ENCODE results near the gene PPCS.

PPCS gene

DNA sequence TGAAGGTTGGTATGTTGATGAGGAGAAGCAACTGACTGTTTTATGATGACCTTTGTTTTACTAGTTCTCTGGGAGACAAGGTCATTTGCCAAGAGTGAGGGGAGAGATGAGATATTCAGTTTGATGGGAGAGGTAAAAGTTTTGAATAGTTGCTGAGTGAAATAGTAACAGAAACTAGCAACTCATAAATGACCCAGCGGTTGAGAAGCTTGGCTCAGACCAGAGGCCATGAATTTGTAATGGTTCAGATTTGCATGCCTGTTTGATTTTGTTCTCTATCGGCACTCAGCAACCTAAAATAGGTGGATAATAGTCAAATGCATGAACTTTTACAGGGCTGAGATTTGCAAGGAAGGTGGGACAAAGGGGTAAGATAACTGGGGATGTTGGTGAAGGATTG lies 13.4 kb downstream of the PPCS start:
- TF ChIP-seq RAD21 (IDR thresholded peaks at IDR 0.05; ENCODE audit: low read depth), result no peak
- no peak for TF ChIP-seq FOXM1 (IDR thresholded peaks at IDR 0.05; ENCODE audit: borderline replicate concordance, low read depth)

DNA sequence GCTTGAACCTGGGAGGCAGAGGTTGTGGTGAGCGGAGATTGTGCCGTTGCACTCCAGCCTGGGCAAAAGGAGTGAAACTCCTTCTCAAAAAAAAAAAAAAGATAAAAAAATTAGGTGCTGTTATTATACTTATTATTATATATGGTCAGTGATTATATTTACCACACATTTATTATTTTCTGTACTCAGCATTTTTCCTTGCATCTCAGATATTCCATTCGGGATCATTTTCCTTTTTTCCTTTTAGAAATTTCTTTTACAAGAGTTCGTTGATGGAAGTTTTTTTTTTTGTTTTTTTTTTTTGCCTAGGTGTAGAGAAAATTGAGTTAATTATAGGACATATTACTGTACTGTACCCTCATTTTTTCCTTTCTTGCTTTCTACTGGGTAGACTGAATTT lies 20.3 kb downstream of the PPCS start:
- TF ChIP-seq RAD21 (IDR thresholded peaks at IDR 0.05; ENCODE audit: low read depth) (no peak), TCF12 (IDR thresholded peaks at IDR 0.05; ENCODE audit: low read depth) (no peak), CREB1 (IDR thresholded peaks at IDR 0.05; ENCODE audit: low read depth) (no peak), USF1 (IDR thresholded peaks at IDR 0.05) (no peak), CEBPB (IDR thresholded peaks at IDR 0.05) (no peak), TAF1 (IDR thresholded peaks at IDR 0.05; ENCODE audit: low read depth) (no peak), FOXM1 (IDR thresholded peaks at IDR 0.05; ENCODE audit: borderline replicate concordance, low read depth) (no peak), TEAD4 (IDR thresholded peaks at IDR 0.05) (no peak), EGR1 (IDR thresholded peaks at IDR 0.05) (no peak), ZBTB7A (IDR thresholded peaks at IDR 0.05; ENCODE audit: low read depth) (no peak), YY1 (IDR thresholded peaks at IDR 0.05; ENCODE audit: low read depth) (no peak), NFIC (IDR thresholded peaks at IDR 0.05) (no peak), EP300 (IDR thresholded peaks at IDR 0.05; ENCODE audit: borderline replicate concordance) (no peak), MAX (IDR thresholded peaks at IDR 0.05) (no peak)
- TF ChIP-seq, protein P1, sequence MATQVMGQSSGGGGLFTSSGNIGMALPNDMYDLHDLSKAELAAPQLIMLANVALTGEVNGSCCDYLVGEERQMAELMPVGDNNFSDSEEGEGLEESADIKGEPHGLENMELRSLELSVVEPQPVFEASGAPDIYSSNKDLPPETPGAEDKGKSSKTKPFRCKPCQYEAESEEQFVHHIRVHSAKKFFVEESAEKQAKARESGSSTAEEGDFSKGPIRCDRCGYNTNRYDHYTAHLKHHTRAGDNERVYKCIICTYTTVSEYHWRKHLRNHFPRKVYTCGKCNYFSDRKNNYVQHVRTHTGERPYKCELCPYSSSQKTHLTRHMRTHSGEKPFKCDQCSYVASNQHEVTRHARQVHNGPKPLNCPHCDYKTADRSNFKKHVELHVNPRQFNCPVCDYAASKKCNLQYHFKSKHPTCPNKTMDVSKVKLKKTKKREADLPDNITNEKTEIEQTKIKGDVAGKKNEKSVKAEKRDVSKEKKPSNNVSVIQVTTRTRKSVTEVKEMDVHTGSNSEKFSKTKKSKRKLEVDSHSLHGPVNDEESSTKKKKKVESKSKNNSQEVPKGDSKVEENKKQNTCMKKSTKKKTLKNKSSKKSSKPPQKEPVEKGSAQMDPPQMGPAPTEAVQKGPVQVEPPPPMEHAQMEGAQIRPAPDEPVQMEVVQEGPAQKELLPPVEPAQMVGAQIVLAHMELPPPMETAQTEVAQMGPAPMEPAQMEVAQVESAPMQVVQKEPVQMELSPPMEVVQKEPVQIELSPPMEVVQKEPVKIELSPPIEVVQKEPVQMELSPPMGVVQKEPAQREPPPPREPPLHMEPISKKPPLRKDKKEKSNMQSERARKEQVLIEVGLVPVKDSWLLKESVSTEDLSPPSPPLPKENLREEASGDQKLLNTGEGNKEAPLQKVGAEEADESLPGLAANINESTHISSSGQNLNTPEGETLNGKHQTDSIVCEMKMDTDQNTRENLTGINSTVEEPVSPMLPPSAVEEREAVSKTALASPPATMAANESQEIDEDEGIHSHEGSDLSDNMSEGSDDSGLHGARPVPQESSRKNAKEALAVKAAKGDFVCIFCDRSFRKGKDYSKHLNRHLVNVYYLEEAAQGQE (IDR thresholded peaks at IDR 0.05; ENCODE audit: low read depth), result no peak

DNA sequence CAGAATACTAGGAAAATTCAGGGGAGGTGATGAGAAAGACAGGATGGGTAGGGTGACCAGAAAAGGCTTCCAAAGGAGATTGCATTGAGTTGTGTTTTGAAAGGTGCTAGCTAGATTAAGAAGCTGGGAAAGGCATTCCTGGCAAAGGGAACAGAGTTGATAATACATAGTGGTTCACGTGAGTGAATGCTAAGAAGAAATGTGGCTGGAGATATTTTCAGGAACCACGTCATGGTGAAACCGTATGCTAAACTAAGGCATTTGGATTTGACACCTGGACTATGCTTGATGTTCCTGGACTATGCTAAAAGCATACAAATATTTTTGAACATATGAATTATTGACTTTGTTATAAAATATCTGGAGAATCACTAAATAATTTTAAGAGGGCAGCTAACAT lies 21.4 kb downstream of the PPCS start:
- TF ChIP-seq TCF12 (IDR thresholded peaks at IDR 0.05; ENCODE audit: low read depth) (no peak), CEBPB (IDR thresholded peaks at IDR 0.05) (no peak), FOXM1 (IDR thresholded peaks at IDR 0.05; ENCODE audit: borderline replicate concordance, low read depth) (no peak), TAF1 (IDR thresholded peaks at IDR 0.05; ENCODE audit: low read depth) (no peak), MAX (IDR thresholded peaks at IDR 0.05) (no peak), YY1 (IDR thresholded peaks at IDR 0.05; ENCODE audit: low read depth) (no peak), USF1 (IDR thresholded peaks at IDR 0.05) (no peak)
- TF ChIP-seq, protein P1 (IDR thresholded peaks at IDR 0.05; ENCODE audit: low read depth), result no peak

- TF ChIP-seq CEBPB (IDR thresholded peaks at IDR 0.05) (no peak), NFIC (IDR thresholded peaks at IDR 0.05) (no peak), EGR1 (IDR thresholded peaks at IDR 0.05) (no peak), TAF1 (IDR thresholded peaks at IDR 0.05; ENCODE audit: low read depth) (no peak), CREB1 (IDR thresholded peaks at IDR 0.05; ENCODE audit: low read depth) (no peak), USF1 (IDR thresholded peaks at IDR 0.05) (no peak), RAD21 (IDR thresholded peaks at IDR 0.05; ENCODE audit: low read depth) (no peak), FOXM1 (IDR thresholded peaks at IDR 0.05; ENCODE audit: borderline replicate concordance, low read depth) (no peak), EP300 (IDR thresholded peaks at IDR 0.05; ENCODE audit: borderline replicate concordance) (no peak), TEAD4 (IDR thresholded peaks at IDR 0.05) (no peak), MAX (IDR thresholded peaks at IDR 0.05) (no peak), YY1 (IDR thresholded peaks at IDR 0.05; ENCODE audit: low read depth) (no peak), ZBTB7A (IDR thresholded peaks at IDR 0.05; ENCODE audit: low read depth) (no peak), TCF12 (IDR thresholded peaks at IDR 0.05; ENCODE audit: low read depth) (no peak)
- TF ChIP-seq, protein P1 (IDR thresholded peaks at IDR 0.05; ENCODE audit: low read depth), result no peak
Measured at GRCh38 chr1:42479621-42480020, 23.3 kb downstream of the PPCS start.
